GM12878 (cell line): Measurements from ENCODE around the gene DDX24. TPM values are rescaled to one million over a fixed set of nuclear protein-coding genes. Genes with fewer than 3 reads are reported as not detected.

Experiments
- ATAC-seq: fragments of 200-7000 bp; cut with Tn5 transposase; 3 replicates; pipeline ENCODE4 v1.9.1; 2020; ENCODE audit warnings: mild to moderate bottlenecking, moderate library complexity
- BruUV-seq: library from RNA; stranded (reverse); fragments of 400-500 nt; replicated peaks from 2 replicates; lab custom pipeline; 2021; lab: Mats Ljungman, UMichigan
- CTCF ChIA-PET: fragments of 300-600 bp; sonication (Branson Sonifier 250); formaldehyde crosslinking; extraction: SDS; loops from one replicate; lab custom pipeline; 2021; ENCODE audit warnings: inconsistent platforms; lab: Yijun Ruan, JAX
- POLR2A ChIA-PET: fragments of 350-600 bp; formaldehyde crosslinking; extraction: SDS; loops from one replicate; lab custom pipeline; 2021; ENCODE audit warnings: inconsistent platforms; lab: Charles Lee
- RAD21 ChIA-PET: fragments of 300-600 bp; sonication (Branson Sonifier 250); formaldehyde crosslinking; loops from one replicate; lab custom pipeline; 2023; ENCODE audit warnings: antibody characterized with exemption; ENCODE audit not compliant: unreplicated experiment; lab: Charles Lee
- SMC1A ChIA-PET: fragments of 300-600 bp; sonication (Branson Sonifier 250); formaldehyde crosslinking; loops from one replicate; lab custom pipeline; 2023; ENCODE audit not compliant: unreplicated experiment, uncharacterized antibody; lab: Charles Lee
- DNase-seq: peaks from one replicate; pipeline ENCODE4 v3.0.0-alpha.2; 2011; ENCODE audit warnings: low read depth, low spot score
- FAIRE-seq: peaks from 3 replicates; lab custom pipeline; 2011; peaks lifted over from hg19 to GRCh38; lab: Jason Lieb, UNC
- H2AFZ ChIP-seq: 2 replicates; pipeline ENCODE4 v1.6.0; 2011; ENCODE audit warnings: low read depth, low read length, control low read depth; ENCODE audit not compliant: control insufficient read depth
- H3K27ac ChIP-seq: 2 replicates; pipeline ENCODE4 v1.5.1; 2011; ENCODE audit warnings: control low read depth; ENCODE audit not compliant: control insufficient read depth, insufficient read depth
- H3K27me3 ChIP-seq, 2 experiments: replicated peaks in 1 of 2; 2 replicates each; pipeline versions ENCODE4 v1.6.0 to v1.6.1; 2011; ENCODE audit warnings: low read length in 1 of 2; ENCODE audit not compliant: control insufficient read depth in 2 of 2, insufficient read depth in 2 of 2
- H3K36me3 ChIP-seq, 2 experiments: 2 replicates each; pipeline ENCODE4 v1.5.1; 2011; ENCODE audit warnings: low read length in 1 of 2; ENCODE audit not compliant: control insufficient read depth in 2 of 2, insufficient read depth in 2 of 2
- H3K4me1 ChIP-seq: 2 replicates; pipeline ENCODE4 v1.6.1; 2011; ENCODE audit warnings: mild to moderate bottlenecking, low read length, moderate library complexity, mixed read lengths; ENCODE audit not compliant: control insufficient read depth, insufficient read depth
- H3K4me2 ChIP-seq: 2 replicates; pipeline ENCODE4 v1.6.0; 2011; ENCODE audit warnings: control low read depth; ENCODE audit not compliant: control insufficient read depth, insufficient read depth
- H3K4me3 ChIP-seq: fragments of 200-600 bp; sonication (generic); 2 replicates; pipeline ENCODE4 v1.5.1; 2016
- H3K79me2 ChIP-seq: 2 replicates; pipeline ENCODE4 v1.6.0; 2011; ENCODE audit warnings: low read length; ENCODE audit not compliant: control insufficient read depth, insufficient read depth
- H3K9ac ChIP-seq: 2 replicates; pipeline ENCODE4 v1.8.0; 2011; ENCODE audit warnings: low read length, control low read depth, mixed read lengths; ENCODE audit not compliant: control insufficient read depth, insufficient read depth
- H3K9me3 ChIP-seq: replicated peaks from 3 replicates; pipeline ENCODE4 v1.5.1; 2011; ENCODE audit warnings: mild to moderate bottlenecking, low read length; ENCODE audit not compliant: control insufficient read depth, insufficient read depth
- H4K20me1 ChIP-seq: 2 replicates; pipeline ENCODE4 v1.6.0; 2011; ENCODE audit not compliant: control insufficient read depth, insufficient read depth
- BCL11A ChIP-seq: IDR thresholded peaks from 2 replicates; pipeline ENCODE4 v1.6.1; 2011; ENCODE audit warnings: low read depth, low read length
- IRF4 ChIP-seq: IDR thresholded peaks from 2 replicates; pipeline ENCODE4 v1.6.1; 2011; ENCODE audit warnings: low read depth, low read length
- MYC ChIP-seq: IDR thresholded peaks from 2 replicates; pipeline ENCODE4 v1.6.1; 2011; ENCODE audit warnings: mild to moderate bottlenecking, low read length, moderate library complexity, inconsistent platforms; ENCODE audit not compliant: insufficient read depth, insufficient replicate concordance, insufficient read length, severe bottlenecking
- RAD21 ChIP-seq: IDR thresholded peaks from 2 replicates; pipeline ENCODE4 v1.6.1; 2011; ENCODE audit warnings: mild to moderate bottlenecking, low read depth, low read length, moderate library complexity; ENCODE audit not compliant: insufficient read depth
- RELA ChIP-seq: fragments of 450-650 bp; IDR thresholded peaks from 2 replicates; pipeline ENCODE4 v1.8.0; 2014; ENCODE audit warnings: borderline replicate concordance; ENCODE audit not compliant: partially characterized antibody
- RUNX3 ChIP-seq: IDR thresholded peaks from 2 replicates; pipeline ENCODE4 v1.6.1; 2012; ENCODE audit warnings: low read length, inconsistent platforms
- YY1 ChIP-seq: IDR thresholded peaks from 2 replicates; pipeline ENCODE4 v1.6.1; 2011; ENCODE audit warnings: low read depth, mild to moderate bottlenecking, low read length
- ZNF274 ChIP-seq: IDR thresholded peaks from one replicate; pipeline ENCODE4 v1.8.0; 2011; ENCODE audit not compliant: insufficient read length, insufficient read depth
- WGBS: methylation state at CpG from one replicate; pipeline ENCODE4 v1.1.6; 2016; ENCODE audit warnings: low lambda C conversion rate; ENCODE audit not compliant: insufficient replicate concordance, insufficient coverage; ENCODE audit errors: missing lambda C conversion rate; 5-methylcytosine and 5-hydroxymethylcytosine counted together
- in situ Hi-C: fragments of 300-500 bp; cut with MboI; formaldehyde crosslinking; loops from 9 replicates; pipeline ENCODE4 v1.14.3; 2018; ENCODE audit warnings: mixed read lengths
- intact Hi-C: fragments of 100-400 bp; cut with micrococcal nuclease; formaldehyde crosslinking; loops from one replicate; pipeline ENCODE4 v1.14.2; 2022; ENCODE audit not compliant: unreplicated experiment
- polyA plus RNA-seq, 11 experiments: library from polyadenylated mRNA; depleted of rRNA in 4 of 11; unstranded in 6 of 11; stranded (reverse) in 5 of 11; fragments of >200 nt; fragmentation: Nextera tagmentation in 4 of 11; fragmentation: Illumina TruSeq in 1 of 11; extraction: Ambion mirVana in 4 of 11; extraction: Trizol in 1 of 11; gene quantifications; 1 replicate in 1 of 11; 2 replicates in 10 of 11; pipeline versions ENCODE4 v1.2.1 to v1.2.3, GENCODE V29; 2011 to 2016; ENCODE audit warnings: inconsistent platforms in 2 of 11, missing spikeins in 2 of 11, low read depth in 1 of 11
- total RNA-seq, 4 experiments: library from RNA; depleted of rRNA in 3 of 4; stranded (reverse); fragments of >200 nt in 3 of 4; fragmentation: Illumina TruSeq in 1 of 4; extraction: Trizol in 1 of 4; gene quantifications; 2 replicates each; pipeline versions ENCODE4 v1.2.1 to v1.2.3, GENCODE V29; 2013 to 2021

DDX24 gene
- total and polyA plus RNA-seq, 10 of the 15 experiments (the other 5 are each of a cell fraction or from before 2014, with no cell fraction given) = 137 to 266 (median 184) TPM

GRCh38 chr14:94024549-94024948, 56.5 kb downstream of the DDX24 start (continued):
- no peak for TF ChIP-seq ZNF274
- TF ChIP-seq MYC = no peak
- TF ChIP-seq BCL11A = no peak
- TF ChIP-seq RAD21 = no peak
- TF ChIP-seq IRF4 = no peak
- no peak for TF ChIP-seq RELA

- ATAC-seq = no peak
- in situ Hi-C loops = no loop called here
- Histone ChIP-seq H3K4me2 (no peak overlapping the region), H3K9ac (no peak overlapping the region), H2AFZ (no peak overlapping the region), H4K20me1 (no peaks in the 10 kb centered on the region), H3K27ac (no peak overlapping the region), H3K27me3 (no peaks in the 10 kb centered on the region), H3K36me3 (no peaks in the 10 kb centered on the region), H3K9me3 (no peaks in the 10 kb centered on the region), H3K79me2 (no peaks in the 10 kb centered on the region), H3K4me3 (no peak overlapping the region), H3K4me1 (peaks cover 10% of the 10 kb centered on the region)
- 42% methylated on average over 10 of the region's 10 CpGs for WGBS
- ChIA-PET CTCF (interaction anchor here (0.5 to 6.8 kb wide), 5 partner anchors 10 to 117 kb away, joined by 3 to 34 read pairs (median 5); no protein-coding TSS in a partner anchor), SMC1A (interaction anchor here (0.9 to 1.8 kb wide), 5 partner anchors 13 to 114 kb away, joined by 3 to 6 read pairs (median 4); no protein-coding TSS in a partner anchor), POLR2A (no interaction called here), RAD21 (interaction anchor here (0.6 to 1.1 kb wide), 4 partner anchors 13 to 114 kb away, joined by 3 read pairs; no protein-coding TSS in a partner anchor)
- DNase-seq = no peak
- no peak for FAIRE-seq
- no TSS peak for BruUV-seq
- intact Hi-C loops = no loop called here
- TF ChIP-seq RUNX3 (no peak), YY1 (0 out of 2 replicates have a peak, but pooled peaks have one; percentile 19)
Observed at GRCh38 chr14:94022532-94023411, 58.2 kb downstream of the DDX24 start.
